HG03442 (cell line): ENCODE measurements around the gene RAB4B.
"Not testable (repeated sequence)": the region's sequence is repeated elsewhere in the genome, so short reads cannot be mapped to it uniquely, and the experiment has no call there.

Source experiments
- ATAC-seq: cut with Tn5 transposase; IDR thresholded peaks from one replicate; pipeline ENCODE4 v1.9.1; 2021; ENCODE audit warnings: mild to moderate bottlenecking, moderate library complexity; ENCODE audit not compliant: unreplicated experiment

Gene RAB4B

GRCh38 chr19:40801426-40802299 lies 23.6 kb downstream of the RAB4B start:
- no peak for ATAC-seq

DNA sequence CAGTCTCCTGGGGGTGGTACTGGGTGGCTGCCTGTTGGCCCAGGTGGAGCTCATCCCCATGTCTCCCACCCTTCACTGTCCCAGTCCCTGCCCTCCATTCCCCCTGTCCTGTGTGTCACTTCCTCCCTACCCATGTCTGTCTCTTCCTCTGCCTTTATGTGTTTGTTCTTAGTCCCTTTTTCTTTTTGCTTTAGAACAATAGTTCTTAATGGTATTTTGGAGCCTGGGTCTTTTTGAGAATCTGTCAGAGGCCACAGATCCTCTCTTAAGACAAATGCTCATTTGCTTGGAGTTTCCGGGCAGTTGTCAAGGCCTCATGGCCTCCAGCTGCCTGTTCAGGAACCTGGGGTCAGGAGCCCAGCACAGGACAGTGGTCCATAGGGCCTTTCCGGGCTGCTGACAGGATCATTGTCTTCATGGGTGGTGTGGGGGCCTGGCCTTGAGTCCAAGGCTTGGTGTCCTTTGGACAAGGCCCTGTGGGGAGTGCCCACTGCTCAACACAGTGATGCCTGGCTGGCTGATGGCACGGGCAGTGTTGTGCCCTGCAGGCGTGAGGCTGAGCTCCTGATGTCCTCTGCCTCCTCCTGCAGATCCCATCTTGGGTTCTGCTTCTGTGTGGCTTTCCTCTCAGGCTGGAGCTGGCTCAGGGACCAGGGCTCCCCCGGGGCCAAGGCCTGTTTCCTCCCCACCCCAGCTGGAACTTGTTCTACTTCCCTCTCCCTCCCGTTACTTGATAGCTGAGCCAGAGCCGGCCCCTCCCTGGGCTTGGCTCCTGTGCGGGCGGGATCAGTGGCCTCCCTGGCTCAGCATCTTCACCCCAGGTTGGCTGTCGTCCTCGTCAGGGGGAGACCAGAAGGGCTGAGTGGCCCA lies 24.5 kb downstream of the RAB4B start:
- no peak for ATAC-seq

GRCh38 chr19:40803170-40803856 lies 25.3 kb downstream of the RAB4B start:
- ATAC-seq, result no peak

DNA sequence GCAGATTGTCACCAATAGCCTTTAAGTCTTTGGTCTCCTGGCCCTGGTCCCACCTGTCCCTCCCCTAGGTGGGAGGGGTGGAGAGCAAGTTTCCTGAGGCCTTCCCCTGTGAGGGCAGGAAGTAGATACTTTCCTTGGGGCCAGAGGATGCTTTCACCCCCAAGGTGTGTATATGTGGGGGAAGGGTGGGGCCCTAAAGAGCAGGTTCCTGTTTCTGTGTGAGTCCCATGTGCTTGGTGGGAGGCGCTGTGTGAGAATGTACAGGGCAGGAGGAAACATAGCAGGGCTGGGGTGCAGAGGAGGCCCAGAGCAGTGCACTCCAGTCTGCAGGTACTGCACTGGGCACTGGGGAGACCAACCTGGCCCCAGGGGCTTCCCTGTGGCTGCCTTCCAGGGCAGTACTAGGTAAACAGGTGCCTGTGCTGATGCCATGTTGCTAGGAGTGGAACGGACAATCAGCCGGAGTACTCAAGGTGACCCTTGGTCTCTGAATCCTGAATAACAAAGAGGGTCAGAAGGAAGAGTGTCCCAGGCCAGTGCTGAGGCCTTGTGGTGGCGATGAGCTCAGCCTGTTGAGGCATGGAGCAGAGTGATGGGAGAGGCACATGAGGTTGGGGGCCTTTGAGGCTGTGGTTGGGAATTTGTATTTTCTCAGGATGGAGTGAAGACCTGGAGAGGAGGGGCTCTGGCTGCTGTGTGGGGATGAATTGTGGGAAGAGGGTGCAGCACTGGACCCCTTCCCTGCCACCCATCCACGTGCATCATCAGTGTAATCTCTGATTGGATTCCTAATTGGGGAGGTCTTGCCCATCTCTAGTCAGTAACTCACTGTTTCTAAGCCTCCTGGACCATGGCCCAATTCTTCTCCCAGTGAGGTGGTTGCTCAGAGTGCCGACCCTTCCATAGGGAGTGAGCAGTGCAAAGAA lies 26.1 kb downstream of the RAB4B start:
- ATAC-seq, result no peak

DNA sequence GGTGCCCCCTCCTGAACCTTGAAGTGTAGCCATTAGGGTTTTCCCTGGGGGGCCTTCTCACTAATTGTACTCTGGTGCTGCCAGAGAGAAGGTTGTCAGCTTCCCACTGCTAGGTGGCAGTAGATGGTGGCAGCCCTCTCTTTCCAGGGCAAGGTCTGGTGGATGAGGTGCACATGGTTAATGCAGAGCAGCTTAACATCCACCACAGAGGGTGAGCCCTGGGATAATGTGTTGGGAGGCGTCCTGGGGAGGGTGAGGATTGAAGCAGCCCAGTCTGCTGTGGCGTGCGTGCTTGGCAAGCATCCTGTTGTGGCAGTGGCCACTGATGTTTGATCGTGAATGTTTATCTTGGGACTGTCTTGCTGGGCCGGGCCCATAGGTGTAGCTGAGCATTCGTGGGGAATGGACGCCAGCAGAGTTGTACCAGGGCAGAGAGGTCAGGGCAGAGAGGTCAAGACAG lies 26.8 kb downstream of the RAB4B start:
- ATAC-seq, result no peak

- ATAC-seq, result no peak
These were observed 27.3 kb downstream of the RAB4B start for GRCh38 chr19:40805258-40805868.

- no peak for ATAC-seq
These were observed 28.5 kb downstream of the RAB4B start for GRCh38 chr19:40806423-40807146.

GRCh38 chr19:40807147-40808020 lies 29.3 kb downstream of the RAB4B start:
- ATAC-seq, result no peak

DNA sequence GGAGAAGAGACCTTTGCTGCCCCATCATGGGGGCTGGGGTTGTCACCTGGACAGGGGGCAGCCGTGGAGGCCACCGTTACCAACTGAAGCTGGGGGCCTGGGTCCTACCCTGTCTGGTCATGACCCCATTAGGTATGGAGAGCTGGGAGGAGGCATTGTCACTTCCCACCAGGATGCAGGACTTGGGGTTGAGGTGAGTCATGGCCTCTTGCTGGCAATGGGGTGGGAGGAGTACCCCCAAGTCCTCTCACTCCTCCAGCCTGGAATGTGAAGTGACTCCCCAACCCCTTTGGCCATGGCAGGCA lies 29.9 kb downstream of the RAB4B start:
- no peak for ATAC-seq

DNA sequence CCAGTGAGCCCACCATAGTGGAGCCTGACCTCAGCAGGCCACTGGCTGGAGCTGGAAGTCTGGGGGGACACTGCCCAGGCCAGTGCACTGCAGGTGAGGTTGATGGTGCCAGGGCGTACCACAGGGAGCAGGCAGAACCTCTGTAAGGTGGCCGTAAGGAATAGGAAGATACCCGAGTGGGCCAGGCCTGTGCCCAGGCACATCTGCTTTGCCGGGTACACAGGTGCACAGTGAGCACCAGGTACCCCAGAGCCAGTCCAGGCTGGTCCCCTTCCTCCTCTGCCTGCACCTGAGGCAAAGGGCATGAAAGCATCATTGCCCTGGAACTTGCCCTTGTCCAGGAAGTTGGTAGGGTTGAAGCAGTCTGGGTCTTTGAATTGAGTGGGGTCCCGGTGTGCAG lies 30.4 kb downstream of the RAB4B start:
- no peak for ATAC-seq

DNA sequence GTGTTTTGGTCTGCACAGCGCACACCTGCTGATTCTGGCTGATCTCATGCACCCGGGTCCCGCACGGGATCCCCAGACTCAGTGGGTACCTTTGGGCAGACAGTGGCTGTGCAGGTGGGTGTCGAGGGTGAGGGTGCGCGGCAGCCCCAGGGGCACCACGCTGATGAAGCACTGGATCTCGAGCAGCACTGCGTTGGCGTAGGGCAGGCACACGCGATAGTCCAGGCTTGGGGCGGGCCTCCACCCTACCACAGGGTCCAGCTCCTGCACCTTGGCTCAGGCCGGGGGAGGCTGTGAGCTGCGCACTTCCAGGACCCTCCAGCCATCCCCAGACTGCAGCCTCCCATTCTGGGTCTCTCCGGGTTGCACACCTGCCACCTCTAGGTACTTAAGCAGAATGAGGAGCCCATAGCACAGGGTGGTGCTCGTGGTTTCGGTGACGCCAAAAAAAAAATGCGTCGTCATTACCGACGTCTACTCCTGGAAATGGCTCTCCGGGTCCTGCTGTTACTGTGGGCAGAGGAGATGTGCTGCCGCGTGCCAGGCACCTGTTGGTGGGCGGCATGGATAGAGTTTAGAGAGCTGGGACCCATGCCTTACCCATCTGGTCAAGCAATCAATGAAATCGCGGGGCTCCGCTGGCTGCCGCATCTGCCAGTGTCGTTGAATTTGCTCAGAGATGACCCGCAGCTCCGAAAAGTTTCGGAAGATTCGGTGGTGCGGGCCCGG lies 31.5 kb downstream of the RAB4B start:
- ATAC-seq, result no peak

DNA sequence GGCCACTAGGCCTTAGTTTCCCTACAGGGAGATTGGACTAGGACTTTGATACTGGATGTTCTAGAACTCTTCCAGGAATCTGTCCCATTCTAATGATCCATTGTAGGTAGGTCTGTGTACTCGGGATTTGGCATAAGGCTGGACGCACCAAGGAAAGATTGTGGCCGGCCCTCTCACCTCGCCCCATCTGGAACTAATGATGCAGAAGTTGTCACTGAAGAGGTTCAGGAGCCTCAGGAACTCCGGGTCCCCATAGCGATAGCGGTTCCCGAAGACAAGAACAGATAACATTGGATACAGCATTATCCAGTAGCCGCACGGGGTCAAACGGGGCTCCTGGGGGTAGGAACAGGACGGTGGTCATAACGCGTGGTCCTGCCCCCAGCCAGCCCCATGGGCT lies 32.1 kb downstream of the RAB4B start:
- no peak for ATAC-seq

GRCh38 chr19:40810649-40811408 lies 32.8 kb downstream of the RAB4B start:
- peak; percentile 49 for ATAC-seq

GRCh38 chr19:40811478-40812341 lies 33.7 kb downstream of the RAB4B start:
- ATAC-seq, result no peak

GRCh38 chr19:40812571-40812970 lies 34.5 kb downstream of the RAB4B start:
- not testable (repeated sequence) for ATAC-seq

DNA sequence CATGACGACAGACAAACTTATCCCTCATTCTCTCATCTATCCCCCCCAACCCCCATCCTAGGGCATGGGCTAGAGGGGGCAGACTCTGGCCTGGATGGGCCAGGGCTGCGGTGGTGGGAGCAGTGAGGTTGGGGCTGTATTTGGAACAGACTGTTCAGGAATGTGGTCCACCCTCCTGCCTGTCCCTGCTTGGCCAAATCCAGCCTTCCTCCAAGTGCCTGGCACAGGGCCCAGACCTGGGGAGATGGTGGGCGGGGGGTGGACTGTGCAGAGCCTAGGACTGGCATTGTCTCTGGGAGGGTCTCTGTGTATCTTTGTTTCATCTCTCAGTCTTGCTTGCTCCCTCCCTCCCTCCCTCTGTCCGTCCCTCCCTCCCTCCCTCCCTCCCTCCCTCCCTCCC lies 35.1 kb downstream of the RAB4B start:
- no peak for ATAC-seq
